GM18861 (cell line): ENCODE measurements around the gene VSNL1.

Experiments used
- ATAC-seq: cut with Tn5 transposase; IDR thresholded peaks from one replicate; pipeline ENCODE4 v1.9.1; 2021; ENCODE audit not compliant: unreplicated experiment

Gene VSNL1

GRCh38 chr2:17689010-17689409 lies 148.5 kb downstream of the VSNL1 start:
- no peak for ATAC-seq

GRCh38 chr2:17690776-17691175 lies 150.3 kb downstream of the VSNL1 start:
- no peak for ATAC-seq
